NCI-H446 (cell line): ENCODE measurements around the gene CBLL1.

Source experiments
- DNase-seq, 2 experiments: peaks; one replicate each; lab custom pipeline; 2025; lab: John Stamatoyannopoulos, UW

Gene CBLL1

DNA sequence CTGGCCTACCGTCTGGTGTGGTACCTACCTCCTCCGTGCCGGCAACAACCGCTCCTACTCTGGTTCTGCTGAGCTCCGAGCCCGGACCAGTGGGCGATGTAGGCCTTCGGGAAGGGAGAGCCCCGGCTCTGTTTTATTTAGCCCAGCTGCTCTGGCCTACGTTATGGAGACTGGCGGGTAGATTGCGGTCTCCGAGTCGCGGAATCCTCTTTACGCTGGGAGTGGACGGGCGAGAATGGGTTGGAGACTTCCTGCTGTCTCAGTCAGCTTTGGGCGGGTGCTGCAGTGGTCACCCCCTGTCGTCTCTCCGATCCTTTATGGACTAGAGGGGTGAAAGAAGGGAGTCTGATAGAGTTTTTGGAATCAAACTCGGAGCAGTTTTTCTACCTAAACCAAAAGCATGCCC, 406 bp downstream of the CBLL1 start:
- peak in 1 of 2 experiments; percentile 17 for DNase-seq

DNA sequence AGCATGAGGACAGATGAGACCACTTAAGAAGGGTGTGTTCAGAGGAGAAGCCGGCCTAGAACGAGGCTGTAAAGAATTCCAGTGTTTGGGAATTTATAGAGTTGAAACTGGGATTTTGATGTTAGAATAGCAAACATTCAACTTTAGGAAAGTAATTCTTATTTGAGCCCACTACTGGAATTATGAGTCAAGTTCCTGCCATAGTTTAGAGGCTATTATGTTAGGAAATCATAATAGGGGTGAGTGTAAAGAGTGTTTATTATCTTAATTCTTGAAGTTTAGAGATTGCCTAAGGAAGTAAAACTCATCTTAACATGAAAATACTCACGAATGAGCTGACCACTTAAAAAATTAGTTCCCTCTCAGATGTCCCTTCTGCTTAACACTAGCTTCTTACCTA, 2.1 kb downstream of the CBLL1 start:
- DNase-seq: no peak

DNA sequence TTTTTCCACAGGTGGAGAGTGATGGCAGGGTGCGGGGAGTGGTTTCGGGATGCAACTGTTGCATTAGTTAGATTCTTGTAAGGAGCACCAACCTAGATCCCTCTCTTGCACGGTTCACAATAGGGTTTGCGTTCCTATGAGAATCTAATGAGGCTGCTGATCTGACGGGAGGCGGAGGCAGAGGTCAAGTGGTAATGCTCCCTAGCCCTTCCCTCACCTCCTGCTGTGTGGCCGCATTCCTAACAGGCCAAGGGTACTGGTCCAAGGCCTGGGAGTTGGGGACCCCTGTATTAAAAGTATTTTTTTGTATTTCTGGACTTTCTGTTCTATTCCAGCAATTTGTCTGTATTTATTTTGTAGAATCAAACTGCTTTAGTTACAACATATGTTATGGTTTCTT, 7.2 kb downstream of the CBLL1 start:
- DNase-seq: no peak

DNA sequence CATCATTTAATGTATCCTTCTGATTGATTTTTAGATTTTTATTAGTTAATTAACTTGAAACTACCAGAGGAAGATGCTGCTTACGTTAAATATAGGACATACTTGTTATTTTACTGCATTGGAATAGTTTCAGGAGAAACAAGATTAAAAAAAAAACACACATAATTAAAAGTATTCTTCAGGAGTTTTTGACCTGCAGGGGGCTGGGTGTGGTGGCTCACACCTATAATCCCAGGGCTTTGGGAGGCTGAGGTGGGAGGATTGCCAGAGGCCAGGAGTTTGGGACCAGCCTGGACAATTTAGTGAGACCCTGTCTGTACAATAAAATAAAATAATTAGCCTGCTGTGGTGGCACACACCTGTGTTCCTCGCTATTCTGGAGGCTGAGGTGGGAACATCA, 10.7 kb downstream of the CBLL1 start:
- no peak for DNase-seq

DNA sequence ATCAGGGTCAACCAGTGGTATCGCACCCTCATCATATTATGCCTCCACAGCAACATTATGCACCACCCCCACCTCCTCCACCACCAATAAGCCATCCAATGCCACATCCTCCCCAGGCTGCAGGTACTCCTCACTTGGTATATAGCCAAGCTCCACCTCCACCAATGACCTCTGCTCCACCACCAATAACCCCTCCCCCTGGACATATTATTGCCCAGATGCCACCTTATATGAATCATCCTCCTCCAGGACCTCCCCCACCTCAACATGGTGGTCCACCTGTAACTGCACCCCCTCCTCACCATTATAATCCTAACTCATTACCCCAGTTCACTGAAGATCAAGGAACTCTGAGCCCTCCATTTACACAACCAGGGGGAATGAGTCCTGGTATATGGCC, 14.7 kb downstream of the CBLL1 start:
- no peak for DNase-seq

DNA sequence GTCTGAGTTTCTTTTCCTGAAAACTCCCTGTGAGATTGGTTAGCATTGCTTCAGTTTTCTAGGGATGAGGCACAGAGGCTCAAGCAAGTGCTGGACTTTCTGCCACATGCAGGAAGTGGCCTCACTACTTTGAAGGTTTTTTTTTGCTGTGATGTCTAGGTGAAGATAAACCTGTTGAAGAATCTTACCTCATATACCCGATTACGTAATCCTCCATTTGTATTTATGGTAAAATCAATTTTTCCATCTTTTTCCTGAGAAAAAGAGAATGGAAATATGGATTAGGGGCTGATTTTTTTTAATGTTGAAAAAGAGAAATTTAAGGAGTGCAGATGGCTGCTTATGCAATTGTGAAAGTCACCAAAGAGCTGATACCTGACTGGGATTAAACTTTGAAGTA, 23.4 kb downstream of the CBLL1 start:
- DNase-seq: no peak

DNA sequence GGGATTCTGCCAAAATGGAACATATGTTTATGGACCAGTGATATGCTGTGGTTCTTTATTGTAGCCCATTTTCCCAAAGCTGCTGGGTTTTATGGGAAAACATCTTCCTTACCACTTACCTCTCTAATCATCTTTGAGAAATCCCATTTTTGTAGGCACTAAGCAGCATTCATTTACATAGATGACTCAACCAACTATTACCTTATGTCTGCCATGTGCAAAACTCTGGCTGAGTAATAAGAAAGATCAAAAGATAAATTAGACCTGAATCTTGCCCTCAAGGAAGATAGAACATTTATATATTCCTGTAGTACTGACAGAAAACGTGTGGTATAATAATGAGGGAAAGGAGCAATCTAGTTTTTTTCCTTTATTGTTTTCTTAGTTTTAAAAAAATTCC, 24.3 kb downstream of the CBLL1 start:
- no peak for DNase-seq

DNA sequence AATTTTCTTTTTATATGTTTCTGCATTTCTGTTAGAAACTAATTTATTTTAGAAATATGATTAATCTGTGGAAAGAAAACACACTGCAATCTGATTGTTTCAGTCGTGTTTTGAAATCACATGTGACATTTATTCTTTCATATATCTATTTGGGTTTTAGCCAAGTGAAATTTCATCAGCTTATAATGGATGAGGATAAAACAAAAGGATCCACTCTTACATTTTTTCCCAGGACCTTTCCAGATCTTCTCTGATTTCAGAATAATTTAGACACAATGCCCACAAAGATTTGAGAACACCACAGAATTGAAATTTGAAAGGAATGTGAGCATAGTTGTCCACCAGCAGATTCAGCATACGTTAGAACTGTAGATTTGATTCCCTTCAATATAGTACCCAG, 29.1 kb downstream of the CBLL1 start:
- no peak for DNase-seq

DNA sequence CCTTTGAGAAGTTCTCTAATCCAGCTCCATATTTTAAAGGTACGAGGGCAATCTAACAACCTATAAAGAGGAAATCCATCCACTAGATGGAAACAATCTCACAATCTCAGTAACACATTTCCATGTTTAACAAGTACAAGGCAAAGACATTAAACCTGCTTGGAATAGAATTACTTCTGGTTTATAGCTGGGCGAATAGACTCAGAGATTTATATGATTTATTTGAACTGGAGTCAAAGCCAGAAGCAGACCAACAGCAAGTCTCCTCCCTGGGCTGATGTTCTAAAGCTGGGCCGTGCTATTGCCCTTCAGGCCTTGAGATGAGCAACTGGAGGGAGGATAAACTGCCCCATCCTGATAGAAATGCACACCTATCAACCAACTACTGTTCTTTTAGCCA, 33.8 kb downstream of the CBLL1 start:
- no peak for DNase-seq

DNA sequence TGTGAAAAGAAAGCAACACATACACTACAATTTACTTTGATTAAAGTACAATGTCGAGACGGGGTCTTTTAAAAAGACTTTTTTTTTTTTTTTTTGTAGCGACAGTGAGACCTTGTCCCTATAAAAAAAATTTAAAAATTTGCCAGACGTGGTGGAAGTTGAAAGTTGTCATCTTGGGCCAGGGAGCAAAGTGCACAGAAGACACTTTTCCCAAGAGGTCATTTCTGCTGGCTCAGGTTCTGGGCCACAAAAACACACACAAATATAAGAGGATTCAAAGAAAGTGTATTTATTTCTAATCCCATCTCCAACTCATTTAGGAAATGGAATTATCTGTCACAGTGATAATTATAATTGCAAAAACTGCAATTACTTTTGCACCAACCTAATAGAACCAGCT, 34.3 kb downstream of the CBLL1 start:
- no peak for DNase-seq

DNA sequence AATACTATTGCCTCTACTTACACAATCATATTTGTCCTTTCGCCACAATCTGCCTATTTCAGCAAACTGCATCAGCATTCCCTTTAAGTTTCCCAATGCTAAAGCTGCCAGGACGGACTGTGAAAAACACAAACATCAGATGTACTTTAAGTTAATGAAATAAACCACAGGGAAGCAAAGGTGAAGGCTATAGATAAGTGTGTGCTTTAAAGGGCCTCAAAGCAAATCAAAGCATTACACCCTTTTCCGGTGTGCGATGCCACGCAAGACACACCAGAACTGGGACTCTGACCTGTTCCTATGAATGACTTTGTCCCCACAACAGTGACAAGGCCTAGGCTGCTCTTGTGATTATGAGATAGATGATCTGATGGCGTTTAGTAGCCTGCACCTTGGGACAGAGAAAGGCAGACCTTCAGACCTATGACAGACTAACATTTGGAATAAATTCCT, 35.7 kb downstream of the CBLL1 start:
- no peak for DNase-seq

DNA sequence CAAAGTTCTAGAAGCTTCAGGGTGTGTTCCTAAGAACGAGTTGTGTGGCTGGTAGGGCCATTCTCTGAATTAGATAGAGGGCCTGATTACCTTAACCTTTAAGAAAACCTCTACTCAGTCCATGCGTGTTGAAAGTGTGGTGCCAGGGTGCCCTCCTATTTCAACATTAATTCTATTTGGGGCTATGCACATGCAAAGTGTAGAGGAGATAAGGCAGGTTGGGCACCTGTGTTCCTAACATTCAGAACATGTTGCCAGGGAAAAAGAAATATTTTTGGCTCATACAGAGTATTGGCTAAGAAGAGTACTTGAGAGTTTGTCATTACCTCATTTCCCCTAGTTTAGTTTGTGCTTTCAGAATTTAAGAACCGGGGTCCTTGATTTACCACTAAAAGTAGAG, 38.4 kb downstream of the CBLL1 start:
- no peak for DNase-seq

DNA sequence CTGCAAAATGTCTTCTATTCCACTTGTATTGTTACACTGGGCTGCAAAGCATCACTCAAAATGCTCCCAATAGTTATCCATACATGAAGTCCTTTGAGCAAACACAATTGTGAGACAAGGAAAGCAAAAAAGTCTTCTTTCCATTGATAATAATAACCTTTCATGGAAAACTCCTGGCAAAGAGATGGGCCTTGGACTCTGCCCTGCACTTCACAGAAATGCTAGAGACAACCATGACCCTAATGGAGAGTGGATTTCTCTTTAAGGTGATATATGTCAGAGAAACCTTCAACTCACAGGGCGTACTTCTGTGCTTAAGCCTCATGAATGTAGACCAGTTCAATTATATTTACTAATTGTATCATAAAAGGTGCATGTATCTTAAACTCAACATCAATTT, 39.7 kb downstream of the CBLL1 start:
- DNase-seq: no peak

DNA sequence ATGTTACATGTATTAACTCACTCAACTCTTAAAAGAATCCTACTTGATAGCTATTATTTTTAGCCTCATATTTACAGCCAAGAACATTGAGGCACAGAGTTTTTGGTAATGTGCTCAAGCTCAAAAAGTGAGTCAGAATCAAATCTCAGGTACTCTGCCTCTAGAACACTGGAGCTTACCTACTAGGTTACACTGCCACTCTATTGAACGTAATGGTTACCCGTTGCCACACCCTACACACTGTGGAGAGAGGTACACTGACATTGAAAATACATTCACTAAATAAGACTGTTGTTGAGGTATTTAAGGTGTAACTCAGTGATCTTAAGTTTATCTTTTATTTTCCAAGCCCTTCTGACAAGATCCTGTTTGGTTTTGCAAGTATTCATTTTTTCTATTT, 41.2 kb downstream of the CBLL1 start:
- DNase-seq: no peak

DNA sequence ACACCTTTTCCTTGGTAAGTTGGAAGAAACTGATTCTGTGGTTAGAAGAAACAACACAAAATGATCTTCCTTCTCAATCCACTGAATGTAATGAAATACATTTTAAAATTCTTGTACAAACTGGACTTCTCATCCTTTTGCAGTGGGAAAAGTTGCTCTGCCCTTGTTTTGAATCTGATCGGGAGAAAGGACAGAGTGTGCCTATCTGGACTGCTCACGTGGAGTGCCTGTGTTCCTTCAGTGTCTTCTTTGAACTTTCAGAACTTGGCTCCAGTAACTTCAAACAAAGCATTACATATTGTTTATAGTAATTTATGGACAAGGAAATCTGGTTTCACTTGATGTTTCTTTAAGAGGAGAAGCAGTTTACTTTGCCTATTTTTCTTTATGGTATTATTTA, 42.0 kb downstream of the CBLL1 start:
- no peak for DNase-seq

DNA sequence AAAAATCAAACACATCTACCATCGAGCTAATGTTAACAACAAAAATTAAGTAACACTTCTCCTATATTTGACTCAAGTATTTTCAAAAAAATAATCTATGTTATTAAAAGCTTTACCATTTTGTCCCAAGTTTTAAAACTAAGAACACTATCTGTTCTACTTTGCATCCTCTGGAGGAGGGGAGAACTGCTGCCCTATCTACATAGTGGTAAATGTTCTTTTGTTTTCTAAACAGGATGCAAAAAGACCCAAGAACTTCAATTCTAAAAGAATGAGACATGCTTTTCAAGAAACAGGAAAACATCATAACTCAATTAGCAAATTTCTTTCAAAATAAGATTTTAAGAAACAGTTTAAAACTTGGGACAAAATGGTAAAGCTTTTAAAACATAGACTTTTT, 44.3 kb downstream of the CBLL1 start:
- DNase-seq: no peak

DNA sequence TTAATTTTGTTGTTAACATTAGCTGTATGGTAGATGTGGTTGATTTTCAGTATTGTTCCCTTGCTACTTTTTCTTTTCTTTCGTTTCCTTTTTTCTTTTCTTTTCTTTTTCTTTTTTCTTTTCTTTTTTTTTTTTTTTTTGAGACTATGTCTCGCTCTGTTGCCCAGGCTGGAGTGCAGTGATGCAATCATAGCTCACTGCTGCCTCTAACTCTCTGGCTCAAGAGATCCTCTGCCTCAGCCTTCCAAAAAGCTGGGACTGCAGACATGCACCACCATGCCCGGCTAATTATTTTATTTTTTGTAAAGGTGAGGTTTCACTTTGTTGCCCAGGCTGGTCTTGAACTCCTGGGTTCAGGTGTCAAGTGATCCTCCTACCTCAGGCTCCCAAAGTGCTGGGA, 44.7 kb downstream of the CBLL1 start:
- no peak for DNase-seq

DNA sequence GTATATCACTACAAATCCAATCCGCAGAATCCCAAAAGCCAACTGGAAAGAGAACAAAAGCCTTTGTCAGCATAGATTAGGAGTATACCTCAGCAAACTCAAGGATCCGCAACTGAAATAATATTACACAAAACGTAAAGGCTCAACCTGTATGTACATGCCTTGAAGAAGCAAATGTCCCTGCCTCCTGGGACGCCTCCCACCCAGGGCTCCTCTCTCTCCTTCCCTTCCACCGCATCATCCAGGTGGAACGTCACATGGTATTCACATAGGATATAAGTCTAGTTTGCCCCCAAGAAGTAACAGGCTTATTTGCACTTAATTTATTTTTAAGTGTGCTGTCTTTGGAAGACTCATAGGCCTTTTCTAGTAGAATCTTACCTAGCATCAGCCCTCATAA, 45.7 kb downstream of the CBLL1 start:
- no peak for DNase-seq

DNA sequence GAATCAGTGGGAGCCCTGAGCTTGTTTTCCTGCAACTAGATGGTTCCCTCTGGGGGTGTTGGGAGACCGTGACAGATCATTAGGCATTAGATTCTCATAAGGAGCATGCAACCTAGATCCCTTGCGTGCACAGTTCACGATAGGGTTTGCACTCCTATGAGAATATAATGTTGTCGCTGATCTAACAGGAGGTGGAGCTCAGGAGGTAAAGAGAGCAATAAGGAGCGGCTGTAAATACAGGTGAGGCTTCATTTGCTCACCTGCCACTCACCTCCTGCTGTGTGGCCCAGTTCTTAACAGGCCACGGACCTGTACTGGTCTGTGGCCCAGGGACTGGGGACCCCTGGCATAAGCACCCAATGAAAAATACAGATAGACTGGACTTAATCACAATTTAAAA, 48.4 kb downstream of the CBLL1 start:
- no peak for DNase-seq

DNA sequence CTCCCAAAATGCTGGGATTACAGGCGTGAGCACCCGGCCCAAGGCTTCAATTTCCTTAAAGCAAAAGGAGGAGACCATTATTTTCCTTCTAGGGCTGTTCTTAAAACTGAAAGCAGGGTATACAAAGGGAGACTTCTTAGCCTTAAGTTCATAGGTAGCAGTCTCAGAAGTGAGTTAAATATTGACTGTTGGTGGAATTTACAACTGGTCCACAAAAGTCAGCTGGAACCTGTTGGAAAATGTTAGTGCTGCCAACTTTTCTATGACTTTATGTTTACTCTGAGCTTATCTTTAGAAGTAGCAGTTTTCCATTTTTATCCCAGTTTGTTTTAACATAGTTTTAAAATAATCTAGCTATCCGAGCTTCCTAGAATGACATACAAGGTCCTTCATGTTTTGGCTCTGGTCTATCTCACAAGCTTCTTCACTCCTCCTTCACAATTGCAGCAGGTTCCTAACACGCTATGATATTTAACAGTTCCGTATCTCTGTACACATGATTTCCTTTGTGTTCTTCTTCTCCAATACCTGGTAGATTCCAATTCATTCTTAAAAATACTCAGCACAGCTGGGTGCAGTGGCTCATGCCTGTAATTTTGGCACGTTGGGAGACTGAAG, 55.8 kb downstream of the CBLL1 start:
- no peak for DNase-seq

DNA sequence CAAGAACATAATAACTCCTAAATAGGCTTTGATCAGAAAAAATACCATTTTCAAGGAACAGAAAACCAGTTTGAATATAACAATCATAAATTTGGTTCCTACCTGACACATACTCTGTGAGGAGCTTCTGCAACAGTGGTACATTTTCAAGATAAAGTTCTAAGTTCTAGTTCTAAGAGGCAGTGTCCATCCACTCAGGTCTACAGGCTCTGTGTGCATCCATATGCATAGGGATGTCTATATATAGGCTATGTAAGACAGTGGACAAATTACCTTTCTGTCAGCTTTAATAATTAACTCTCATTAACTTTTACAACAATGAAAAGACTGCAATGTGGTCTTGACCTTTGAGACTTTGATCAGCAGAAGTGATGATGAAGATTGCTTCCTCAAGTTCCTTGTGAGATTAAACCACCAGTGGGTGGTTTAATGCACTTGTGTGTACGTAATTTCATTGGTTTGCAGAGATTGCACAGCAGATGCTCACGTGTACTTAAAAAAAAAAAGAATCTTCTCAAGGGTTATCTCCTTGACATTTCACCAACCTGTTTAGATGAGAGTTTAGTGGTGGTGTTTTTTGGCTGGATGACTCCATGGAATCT, 59.2 kb downstream of the CBLL1 start, which contains the start of gene SLC26A3:
Gene SLC26A3 (minus strand): TSS at position 215 of the 602 bp plus-strand sequence. CDS start 8,714 bp downstream, outside the sequence.
- no peak for DNase-seq

DNA sequence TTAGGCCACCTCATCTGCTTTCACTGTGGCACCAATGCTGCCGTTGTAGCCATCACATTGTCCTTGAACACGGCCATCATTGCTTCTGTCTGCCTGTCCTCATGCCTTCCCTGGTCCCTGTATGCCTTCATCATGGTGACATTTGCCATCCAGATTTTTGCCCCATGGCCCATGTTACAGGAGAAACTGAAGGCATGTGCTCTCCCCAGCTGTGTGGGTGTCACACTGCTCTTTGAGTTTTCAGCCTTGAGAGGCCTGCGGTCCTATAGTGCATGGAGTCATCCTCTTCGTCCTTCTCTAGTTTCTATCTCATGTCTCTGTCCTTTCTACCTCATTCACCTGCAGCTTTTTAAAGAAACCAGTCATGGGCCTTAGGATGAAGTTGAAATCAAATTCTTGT, 65.2 kb downstream of the CBLL1 start:
- DNase-seq: no peak

DNA sequence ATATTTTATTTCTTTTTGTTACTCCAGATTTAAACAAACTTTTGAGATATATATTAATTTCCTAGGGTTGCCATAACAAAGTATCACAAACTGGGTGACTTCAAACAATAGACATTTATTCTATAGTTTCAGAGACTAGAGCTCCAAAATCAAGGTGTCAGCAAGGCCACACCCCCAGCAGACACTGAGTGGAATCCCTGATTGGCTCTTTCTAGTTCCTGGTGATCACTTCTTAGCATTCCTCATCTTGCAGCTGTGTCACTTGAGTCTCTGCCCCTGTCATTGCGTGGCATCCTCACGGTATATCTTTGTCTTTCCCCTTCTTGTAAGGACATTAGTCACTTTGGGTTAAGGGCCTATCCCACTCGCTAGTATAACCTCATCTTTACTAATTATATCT, 66.7 kb downstream of the CBLL1 start:
- no peak for DNase-seq
